ENCODE results near the gene APBB2.

APBB2 gene

GRCh38 chr4:40992472-40993295 lies 221.7 kb downstream of the APBB2 start:
- H3K4me3 ChIP-seq (ENCODE audit: low read depth, low read length), result no peak overlapping the region
- H3K36me3 ChIP-seq, result no peaks in the 10 kb centered on the region
- no peaks in the 10 kb centered on the region for H3K27me3 ChIP-seq (ENCODE audit: insufficient read depth, low read depth, severe bottlenecking)
- TF ChIP-seq, protein P1, sequence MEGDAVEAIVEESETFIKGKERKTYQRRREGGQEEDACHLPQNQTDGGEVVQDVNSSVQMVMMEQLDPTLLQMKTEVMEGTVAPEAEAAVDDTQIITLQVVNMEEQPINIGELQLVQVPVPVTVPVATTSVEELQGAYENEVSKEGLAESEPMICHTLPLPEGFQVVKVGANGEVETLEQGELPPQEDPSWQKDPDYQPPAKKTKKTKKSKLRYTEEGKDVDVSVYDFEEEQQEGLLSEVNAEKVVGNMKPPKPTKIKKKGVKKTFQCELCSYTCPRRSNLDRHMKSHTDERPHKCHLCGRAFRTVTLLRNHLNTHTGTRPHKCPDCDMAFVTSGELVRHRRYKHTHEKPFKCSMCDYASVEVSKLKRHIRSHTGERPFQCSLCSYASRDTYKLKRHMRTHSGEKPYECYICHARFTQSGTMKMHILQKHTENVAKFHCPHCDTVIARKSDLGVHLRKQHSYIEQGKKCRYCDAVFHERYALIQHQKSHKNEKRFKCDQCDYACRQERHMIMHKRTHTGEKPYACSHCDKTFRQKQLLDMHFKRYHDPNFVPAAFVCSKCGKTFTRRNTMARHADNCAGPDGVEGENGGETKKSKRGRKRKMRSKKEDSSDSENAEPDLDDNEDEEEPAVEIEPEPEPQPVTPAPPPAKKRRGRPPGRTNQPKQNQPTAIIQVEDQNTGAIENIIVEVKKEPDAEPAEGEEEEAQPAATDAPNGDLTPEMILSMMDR (IDR thresholded peaks at IDR 0.05; ENCODE audit: low read depth, low read length), result no peak
- DNase-seq, result no peak
- H3K27ac ChIP-seq, result no peak overlapping the region
- H3K9me3 ChIP-seq (ENCODE audit: severe bottlenecking), result no peaks in the 10 kb centered on the region

GRCh38 chr4:40991908-40992307 lies 222.4 kb downstream of the APBB2 start:
- Histone ChIP-seq H3K4me3 (ENCODE audit: low read depth, low read length) (no peak overlapping the region), H3K27me3 (ENCODE audit: insufficient read depth, low read depth, severe bottlenecking) (no peaks in the 10 kb centered on the region), H3K27ac (no peak overlapping the region), H3K9me3 (ENCODE audit: severe bottlenecking) (no peaks in the 10 kb centered on the region), H3K36me3 (no peaks in the 10 kb centered on the region)
- TF ChIP-seq, protein P1 (IDR thresholded peaks at IDR 0.05; ENCODE audit: low read depth, low read length), result no peak
- no peak for DNase-seq

DNA sequence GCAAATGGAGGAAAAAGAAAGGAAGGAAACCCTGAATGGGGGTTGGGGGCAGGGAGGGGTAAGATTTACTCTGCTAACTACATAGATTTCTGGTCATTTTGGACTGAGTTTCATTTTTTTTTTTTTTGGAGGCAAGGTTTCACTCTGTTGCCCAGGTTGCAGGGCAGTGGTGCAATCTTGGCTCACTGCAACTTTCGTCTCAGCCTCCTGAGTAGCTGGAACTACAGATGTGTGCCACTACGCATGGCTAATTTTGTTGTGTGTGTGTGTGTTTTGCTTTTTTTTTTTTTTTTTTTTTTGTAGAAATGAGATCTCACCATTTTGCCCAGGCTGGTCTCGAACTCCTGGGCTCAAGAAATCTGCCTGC lies 223.5 kb downstream of the APBB2 start:
- H3K4me3 ChIP-seq (ENCODE audit: low read depth, low read length), result no peak overlapping the region
- H3K36me3 ChIP-seq, result no peaks in the 10 kb centered on the region
- no peak for DNase-seq
- H3K27me3 ChIP-seq (ENCODE audit: insufficient read depth, low read depth, severe bottlenecking), result no peaks in the 10 kb centered on the region
- H3K27ac ChIP-seq, result no peak overlapping the region
- TF ChIP-seq, protein P1 (IDR thresholded peaks at IDR 0.05; ENCODE audit: low read depth, low read length), result no peak
- H3K9me3 ChIP-seq (ENCODE audit: severe bottlenecking), result no peaks in the 10 kb centered on the region

DNA sequence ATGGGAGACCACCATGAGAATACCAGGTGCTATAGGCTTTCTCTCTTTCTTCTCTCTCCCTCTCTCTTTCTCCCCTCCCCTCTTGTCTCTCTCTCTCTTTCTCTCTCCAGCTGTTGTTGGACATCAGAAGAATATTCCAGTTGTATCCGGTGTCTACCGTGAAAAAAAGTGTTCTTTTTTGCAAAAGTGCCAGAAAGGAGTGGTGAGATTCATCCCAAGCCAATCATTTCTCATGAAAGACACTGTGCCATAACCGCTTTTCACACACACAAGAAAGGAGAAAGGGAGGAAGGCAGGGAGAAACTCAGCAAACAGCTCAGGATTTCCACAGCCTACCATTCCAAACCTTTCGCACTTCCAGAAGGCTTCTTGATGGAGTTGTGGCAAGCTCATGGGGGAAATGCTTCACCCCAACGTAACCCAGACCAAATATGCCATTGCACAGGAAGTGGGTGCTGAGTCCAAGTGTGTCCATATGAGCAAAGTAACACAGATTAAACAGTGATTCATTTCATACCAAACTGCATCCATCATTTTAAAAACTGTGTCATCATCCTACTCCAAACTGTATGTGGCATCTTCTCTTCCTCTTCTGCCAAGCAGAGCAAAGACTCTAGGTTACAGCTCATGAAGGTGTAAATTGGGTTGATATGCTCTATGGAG lies 224.0 kb downstream of the APBB2 start:
- Histone ChIP-seq H3K36me3 (no peaks in the 10 kb centered on the region), H3K9me3 (ENCODE audit: severe bottlenecking) (no peaks in the 10 kb centered on the region), H3K27ac (no peak overlapping the region), H3K4me3 (ENCODE audit: low read depth, low read length) (no peak overlapping the region), H3K27me3 (ENCODE audit: insufficient read depth, low read depth, severe bottlenecking) (no peaks in the 10 kb centered on the region)
- no peak for DNase-seq
- TF ChIP-seq, protein P1 (IDR thresholded peaks at IDR 0.05; ENCODE audit: low read depth, low read length), result no peak

DNA sequence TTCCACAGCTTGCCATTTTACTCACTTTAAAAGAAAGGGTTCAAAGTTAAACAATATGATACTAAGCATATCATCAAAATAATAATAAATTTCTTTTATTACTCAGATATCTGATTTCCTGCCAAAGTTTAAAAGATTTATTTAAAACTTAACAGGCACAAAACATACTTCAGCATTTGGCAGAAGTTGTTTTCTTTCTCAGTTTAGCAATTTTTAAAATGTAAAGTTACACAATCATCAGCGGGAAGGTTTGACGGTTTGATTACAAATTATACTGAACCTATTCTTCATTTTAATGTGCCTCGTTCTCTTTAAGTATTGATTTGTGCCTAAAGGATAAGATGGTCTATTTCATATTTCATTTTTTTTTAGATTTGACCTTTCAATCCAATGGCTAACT lies 227.2 kb downstream of the APBB2 start:
- TF ChIP-seq, protein P1 (IDR thresholded peaks at IDR 0.05; ENCODE audit: low read depth, low read length), result no peak
- H3K36me3 ChIP-seq, result no peaks in the 10 kb centered on the region
- H3K27me3 ChIP-seq (ENCODE audit: insufficient read depth, low read depth, severe bottlenecking), result no peaks in the 10 kb centered on the region
- no peak overlapping the region for H3K27ac ChIP-seq
- no peak overlapping the region for H3K4me3 ChIP-seq (ENCODE audit: low read depth, low read length)
- no peaks in the 10 kb centered on the region for H3K9me3 ChIP-seq (ENCODE audit: severe bottlenecking)
- no peak for DNase-seq

Measured in WERI-Rb-1 (cell line).